ENCODE measurements around the gene TTC34.

Gene TTC34

GRCh38 chr1:2812939-2813653 lies 11.6 kb upstream of the TTC34 start:
- DNase-seq (ENCODE audit: low read depth, low spot score), result no peak

GRCh38 chr1:2812136-2812535 lies 10.6 kb upstream of the TTC34 start:
- no peak for DNase-seq (ENCODE audit: low read depth, low spot score)

GRCh38 chr1:2811533-2811918 lies 10.0 kb upstream of the TTC34 start:
- DNase-seq (ENCODE audit: low read depth, low spot score), result no peak

- DNase-seq (ENCODE audit: low read depth, low spot score), result no peak
Observed at GRCh38 chr1:2810899-2811532, 9.5 kb upstream of the TTC34 start.

GRCh38 chr1:2810281-2810680 lies 8.8 kb upstream of the TTC34 start:
- no peak for DNase-seq (ENCODE audit: low read depth, low spot score)

GRCh38 chr1:2809656-2810055 lies 8.2 kb upstream of the TTC34 start:
- no peak for DNase-seq (ENCODE audit: low read depth, low spot score)

- DNase-seq (ENCODE audit: low read depth, low spot score), result no peak
Observed at GRCh38 chr1:2808831-2809605, 7.5 kb upstream of the TTC34 start.

GRCh38 chr1:2808386-2808705 lies 6.9 kb upstream of the TTC34 start:
- DNase-seq (ENCODE audit: low read depth, low spot score), result no peak

GRCh38 chr1:2807678-2808385 lies 6.3 kb upstream of the TTC34 start:
- DNase-seq (ENCODE audit: low read depth, low spot score), result no peak

- no peak for DNase-seq (ENCODE audit: low read depth, low spot score)
Observed at GRCh38 chr1:2807036-2807435, 5.5 kb upstream of the TTC34 start.

- no peak for DNase-seq (ENCODE audit: low read depth, low spot score)
Observed at GRCh38 chr1:2806591-2806990, 5.1 kb upstream of the TTC34 start.

GRCh38 chr1:2805801-2806430 lies 4.4 kb upstream of the TTC34 start:
- DNase-seq (ENCODE audit: low read depth, low spot score), result no peak

- DNase-seq (ENCODE audit: low read depth, low spot score), result no peak
Observed at GRCh38 chr1:2804628-2805351, 3.3 kb upstream of the TTC34 start.

- no peak for DNase-seq (ENCODE audit: low read depth, low spot score)
Observed at GRCh38 chr1:2803931-2804627, 2.6 kb upstream of the TTC34 start.

GRCh38 chr1:2803086-2803930 lies 1.8 kb upstream of the TTC34 start:
- no peak for DNase-seq (ENCODE audit: low read depth, low spot score)

- DNase-seq (ENCODE audit: low read depth, low spot score), result no peak
Observed at GRCh38 chr1:2802421-2802961, 998 bp upstream of the TTC34 start.

- DNase-seq (ENCODE audit: low read depth, low spot score), result no peak
Observed at GRCh38 chr1:2801046-2801445, 447 bp downstream of the TTC34 start.

- no peak for DNase-seq (ENCODE audit: low read depth, low spot score)
Observed at GRCh38 chr1:2800664-2801045, 838 bp downstream of the TTC34 start.

Measured in activated CD4-positive, CD25-positive, alpha-beta regulatory T cell treated with anti-CD3 and anti-CD28 coated beads, Interleukin-2, amount 50 U/mL, for 16 hours (primary cell).